OCI-LY1 (cell line): ENCODE results near the gene LYPD6.

Source experiments
- EZH2 ChIP-seq: fragments of 200-600 bp; sonication (generic), shearing (Covaris generic); IDR thresholded peaks from 2 replicates; pipeline ENCODE4 v1.8.0; 2017; ENCODE audit warnings: borderline replicate concordance, mixed run types, mild to moderate bottlenecking, antibody characterized with exemption, low read length, moderate library complexity, mixed read lengths
- TF ChIP-seq, protein P1 (sequence below): fragments of 200-600 bp; sonication (generic), shearing (Covaris generic); IDR thresholded peaks from 2 replicates; pipeline ENCODE4 v1.5.1; 2017; ENCODE audit warnings: mild to moderate bottlenecking, antibody characterized with exemption, low read length, moderate library complexity, mixed read lengths

DNA sequence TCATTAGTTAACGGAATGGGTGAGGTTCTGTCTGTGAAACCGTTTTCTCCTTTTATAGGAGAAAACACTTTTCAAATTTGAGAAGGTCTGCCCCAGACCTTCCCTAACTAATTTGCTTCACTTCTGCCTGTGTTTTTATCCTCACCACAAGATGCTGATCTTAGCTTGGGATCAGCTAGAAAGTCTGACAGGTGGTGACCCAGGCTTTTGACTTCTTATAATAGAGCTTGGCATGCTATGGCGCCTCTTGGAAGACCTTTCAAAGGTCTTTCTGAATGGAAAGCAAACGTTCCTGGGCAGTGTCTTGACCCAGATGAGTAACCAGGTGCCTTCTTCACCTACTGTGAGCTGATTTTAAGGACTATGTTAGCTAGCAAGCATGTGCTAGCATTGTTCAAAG, 91.4 kb downstream of the LYPD6 start:
- TF ChIP-seq, protein P1, sequence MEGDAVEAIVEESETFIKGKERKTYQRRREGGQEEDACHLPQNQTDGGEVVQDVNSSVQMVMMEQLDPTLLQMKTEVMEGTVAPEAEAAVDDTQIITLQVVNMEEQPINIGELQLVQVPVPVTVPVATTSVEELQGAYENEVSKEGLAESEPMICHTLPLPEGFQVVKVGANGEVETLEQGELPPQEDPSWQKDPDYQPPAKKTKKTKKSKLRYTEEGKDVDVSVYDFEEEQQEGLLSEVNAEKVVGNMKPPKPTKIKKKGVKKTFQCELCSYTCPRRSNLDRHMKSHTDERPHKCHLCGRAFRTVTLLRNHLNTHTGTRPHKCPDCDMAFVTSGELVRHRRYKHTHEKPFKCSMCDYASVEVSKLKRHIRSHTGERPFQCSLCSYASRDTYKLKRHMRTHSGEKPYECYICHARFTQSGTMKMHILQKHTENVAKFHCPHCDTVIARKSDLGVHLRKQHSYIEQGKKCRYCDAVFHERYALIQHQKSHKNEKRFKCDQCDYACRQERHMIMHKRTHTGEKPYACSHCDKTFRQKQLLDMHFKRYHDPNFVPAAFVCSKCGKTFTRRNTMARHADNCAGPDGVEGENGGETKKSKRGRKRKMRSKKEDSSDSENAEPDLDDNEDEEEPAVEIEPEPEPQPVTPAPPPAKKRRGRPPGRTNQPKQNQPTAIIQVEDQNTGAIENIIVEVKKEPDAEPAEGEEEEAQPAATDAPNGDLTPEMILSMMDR: no peak
- no peak for TF ChIP-seq EZH2
